Activated T-cell treated with anti-CD3 and anti-CD28 coated beads for 1 hour (primary cell): ENCODE results near the gene RPEL1.

Experiments
- DNase-seq: peaks from one replicate; pipeline ENCODE4 v3.0.0-alpha.2; 2020; ENCODE audit warnings: low read depth

Gene RPEL1

DNA sequence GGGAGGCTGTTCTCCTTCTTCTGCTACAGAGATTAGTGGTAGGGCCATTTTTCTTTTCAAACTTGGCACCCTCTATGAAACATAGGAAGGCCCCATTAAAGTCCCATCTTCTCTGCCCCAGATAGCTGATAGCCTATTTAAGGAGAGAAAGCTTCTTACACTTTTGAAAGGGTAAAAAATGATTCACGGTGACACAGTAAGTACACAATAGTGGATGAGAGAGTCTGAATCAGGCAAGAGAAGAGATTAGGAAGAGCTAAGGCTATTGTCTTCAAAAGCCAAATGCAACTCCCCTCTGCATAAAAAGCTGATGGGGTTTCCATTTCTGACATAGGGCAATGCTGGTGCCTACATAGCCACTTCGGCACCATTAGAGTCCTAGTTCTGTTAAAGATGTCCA, 34.8 kb downstream of the RPEL1 start:
- no peak for DNase-seq

- no peak for DNase-seq
Measured at GRCh38 chr10:103281753-103282152, 36.1 kb downstream of the RPEL1 start.

- no peak for DNase-seq
Measured at GRCh38 chr10:103282961-103283360, 37.3 kb downstream of the RPEL1 start.

DNA sequence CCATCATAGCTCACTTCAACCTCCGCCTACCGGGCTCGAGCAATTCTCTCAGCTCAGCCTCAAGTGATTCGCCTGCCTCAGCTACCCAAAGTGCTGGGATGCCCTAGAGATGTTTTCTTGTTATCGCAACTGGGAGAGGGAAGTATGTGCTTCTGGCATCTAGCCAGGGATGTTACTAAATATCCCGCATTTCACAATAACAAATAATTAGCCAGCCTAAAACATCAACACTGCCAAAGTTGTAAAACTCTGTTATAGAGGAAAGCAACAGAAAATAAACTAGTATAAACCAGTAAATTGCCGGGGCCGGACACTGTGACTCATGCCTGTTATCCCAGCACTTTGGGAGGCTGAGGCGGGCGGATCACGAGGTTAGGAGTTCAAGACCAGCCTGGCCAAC, 38.5 kb downstream of the RPEL1 start:
- no peak for DNase-seq

GRCh38 chr10:103287992-103288391, 42.3 kb downstream of the RPEL1 start:
- no peak for DNase-seq

DNA sequence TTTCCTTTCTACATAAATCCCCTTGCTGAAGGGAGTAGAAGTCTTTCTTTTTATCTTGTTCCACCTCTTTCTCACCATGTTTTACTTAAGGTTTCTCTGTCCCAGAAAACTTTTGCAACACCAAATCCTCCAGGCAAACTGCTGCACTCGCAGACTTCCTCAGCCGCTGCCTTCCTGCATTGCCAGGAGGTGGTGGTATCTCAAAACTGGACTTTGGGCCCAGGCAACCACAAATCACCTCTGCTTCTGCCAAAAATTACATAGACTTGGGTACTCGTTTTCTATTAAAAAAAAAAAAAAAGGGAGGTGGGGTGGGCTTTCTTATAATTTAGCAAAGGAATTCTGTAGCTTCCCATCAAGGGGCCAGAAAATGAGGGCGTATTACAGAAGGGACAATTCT, 45.9 kb downstream of the RPEL1 start:
- DNase-seq = no peak

DNA sequence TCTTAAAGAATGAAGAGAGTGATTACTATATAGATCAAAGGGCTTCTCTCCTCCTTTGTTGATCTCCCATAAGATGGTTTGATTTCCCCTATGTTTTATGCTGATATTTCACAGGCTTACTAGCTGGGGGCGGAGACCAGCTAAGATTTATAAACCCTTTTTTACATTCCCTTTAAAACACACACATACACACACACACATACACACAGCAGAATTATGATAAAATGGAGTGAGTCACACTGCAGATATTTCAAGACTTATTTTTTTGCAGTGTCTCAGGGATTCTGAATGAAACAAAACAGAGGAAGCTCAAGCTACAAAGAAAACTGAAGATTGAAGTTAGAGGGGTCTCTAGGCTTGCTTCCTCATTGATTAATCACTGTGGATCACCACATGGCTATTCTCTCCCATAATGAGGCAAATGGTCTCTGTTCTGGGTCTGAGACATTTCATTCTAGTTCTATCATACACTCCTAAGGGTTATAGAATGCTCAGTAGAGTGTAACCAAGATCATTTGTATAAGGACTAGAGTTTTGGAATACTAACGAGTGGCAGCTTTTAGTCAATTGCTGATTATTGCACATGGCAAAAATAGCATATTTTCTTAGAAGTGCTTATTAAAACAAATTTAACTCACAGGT, 49.8 kb downstream of the RPEL1 start:
- DNase-seq = no peak
